Brain microvascular endothelial cell (primary cell): ENCODE data around the gene IL6ST.

ENCODE experiments used
- DNase-seq: peaks from one replicate; pipeline ENCODE4 v3.0.0-alpha.2; 2020
- H3K27ac ChIP-seq: fragments of 250-450 bp; sonication (Bioruptor Pico); 2 replicates; pipeline ENCODE4 v1.5.1; 2020; ENCODE audit warnings: mild to moderate bottlenecking, moderate library complexity
- H3K27me3 ChIP-seq: fragments of 250-450 bp; sonication (Bioruptor Pico); replicated peaks from 2 replicates; pipeline ENCODE4 v1.5.1; 2020; ENCODE audit warnings: mild to moderate bottlenecking
- H3K36me3 ChIP-seq: fragments of 250-450 bp; sonication (Bioruptor Pico); replicated peaks from 2 replicates; pipeline ENCODE4 v1.5.1; 2020; ENCODE audit warnings: mild to moderate bottlenecking
- H3K4me3 ChIP-seq: 2 replicates; pipeline ENCODE4 v1.5.1; 2011; ENCODE audit warnings: low read depth, mild to moderate bottlenecking, control low read depth, low read length, moderate library complexity
- CTCF ChIP-seq: IDR thresholded peaks from 2 replicates; pipeline ENCODE4 v1.5.1; 2011; ENCODE audit warnings: low read depth, mild to moderate bottlenecking, moderate library complexity, low read length, control low read depth, inconsistent platforms; ENCODE audit errors: missing control alignments
- in situ Hi-C: cut with HindIII; loops from 2 replicates; pipeline ENCODE4 v1.10.0; 2017; ENCODE audit warnings: low sequenced_read_pairs, low pct_ligation_motif_present

The IL6ST gene

GRCh38 chr5:55897905-55898304 is 96.9 kb downstream of the IL6ST start:
- DNase-seq = peak; percentile 90
- H3K27ac ChIP-seq = peak overlapping the region; percentile 38
- peak overlapping the region; percentile 12 for H3K4me3 ChIP-seq
- in situ Hi-C loops = no loop called here
- H3K27me3 ChIP-seq = no peaks in the 10 kb centered on the region
- H3K36me3 ChIP-seq = no peaks in the 10 kb centered on the region
- TF ChIP-seq CTCF = no peak

GRCh38 chr5:55897206-55897894 is 97.4 kb downstream of the IL6ST start:
- in situ Hi-C loops = no loop called here
- H3K4me3 ChIP-seq = peak overlapping the region; percentile 12
- TF ChIP-seq CTCF = no peak

GRCh38 chr5:55896663-55897062 is 98.1 kb downstream of the IL6ST start:
- H3K36me3 ChIP-seq = no peaks in the 10 kb centered on the region
- H3K27ac ChIP-seq = no peak overlapping the region
- H3K27me3 ChIP-seq = no peaks in the 10 kb centered on the region
- TF ChIP-seq CTCF = no peak
- in situ Hi-C loops = no loop called here
- no peak for DNase-seq
- no peak overlapping the region for H3K4me3 ChIP-seq

More at GRCh38 chr5:55897206-55897894, 97.4 kb downstream of the IL6ST start:
- Histone ChIP-seq H3K36me3 (no peaks in the 10 kb centered on the region), H3K27me3 (no peaks in the 10 kb centered on the region), H3K27ac (peak overlapping the region; percentile 38)
- DNase-seq = no peak

- Histone ChIP-seq H3K4me3 (no peak overlapping the region), H3K27me3 (no peaks in the 10 kb centered on the region), H3K36me3 (no peaks in the 10 kb centered on the region), H3K27ac (no peak overlapping the region)
- no peak for TF ChIP-seq CTCF
- in situ Hi-C loops = no loop called here
- DNase-seq = no peak
These were observed 98.5 kb downstream of the IL6ST start for GRCh38 chr5:55896238-55896637.

- H3K27me3 ChIP-seq = no peaks in the 10 kb centered on the region
- H3K27ac ChIP-seq = no peak overlapping the region
- in situ Hi-C loops = no loop called here
- no peaks in the 10 kb centered on the region for H3K36me3 ChIP-seq
- H3K4me3 ChIP-seq = no peak overlapping the region
- no peak for TF ChIP-seq CTCF
- no peak for DNase-seq
These were observed 99.4 kb downstream of the IL6ST start for GRCh38 chr5:55895346-55895745.

GRCh38 chr5:55894135-55894534 is 100.6 kb downstream of the IL6ST start:
- H3K27ac ChIP-seq = no peak overlapping the region
- DNase-seq = peak; percentile 15
- in situ Hi-C loops = no loop called here

More at GRCh38 chr5:55894135-55894534, 100.6 kb downstream of the IL6ST start:
- no peaks in the 10 kb centered on the region for H3K27me3 ChIP-seq
- H3K4me3 ChIP-seq = no peak overlapping the region
- TF ChIP-seq CTCF = no peak
- H3K36me3 ChIP-seq = no peaks in the 10 kb centered on the region
